ENCODE data around the gene CIP2A. TPM values are rescaled to one million over a fixed set of nuclear protein-coding genes. Genes with fewer than 3 reads are reported as not detected.

Gene CIP2A
- total RNA-seq, 4 donors from 2014 or later = 2.9 to 8.8 (median 8.1) TPM

DNA sequence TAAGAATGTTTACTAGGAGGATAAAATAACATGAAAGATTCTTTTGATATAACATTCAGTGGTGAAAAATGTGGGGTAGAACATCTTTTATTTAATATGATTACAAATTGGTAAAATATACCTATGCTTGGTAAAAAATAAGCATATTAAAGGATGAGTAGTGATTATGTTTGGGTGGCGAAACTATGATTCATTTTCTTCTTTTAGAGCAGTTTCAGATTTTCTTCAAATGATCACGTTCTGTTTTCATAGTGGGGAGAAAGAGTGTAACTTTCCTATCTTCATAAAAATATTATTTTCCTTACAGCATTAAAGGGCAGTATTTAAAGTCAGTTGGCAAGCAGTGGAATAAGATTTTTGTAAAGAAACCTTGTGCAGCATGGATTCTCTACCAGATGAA lies 15.8 kb upstream of the CIP2A start:
- TF ChIP-seq, protein P1, sequence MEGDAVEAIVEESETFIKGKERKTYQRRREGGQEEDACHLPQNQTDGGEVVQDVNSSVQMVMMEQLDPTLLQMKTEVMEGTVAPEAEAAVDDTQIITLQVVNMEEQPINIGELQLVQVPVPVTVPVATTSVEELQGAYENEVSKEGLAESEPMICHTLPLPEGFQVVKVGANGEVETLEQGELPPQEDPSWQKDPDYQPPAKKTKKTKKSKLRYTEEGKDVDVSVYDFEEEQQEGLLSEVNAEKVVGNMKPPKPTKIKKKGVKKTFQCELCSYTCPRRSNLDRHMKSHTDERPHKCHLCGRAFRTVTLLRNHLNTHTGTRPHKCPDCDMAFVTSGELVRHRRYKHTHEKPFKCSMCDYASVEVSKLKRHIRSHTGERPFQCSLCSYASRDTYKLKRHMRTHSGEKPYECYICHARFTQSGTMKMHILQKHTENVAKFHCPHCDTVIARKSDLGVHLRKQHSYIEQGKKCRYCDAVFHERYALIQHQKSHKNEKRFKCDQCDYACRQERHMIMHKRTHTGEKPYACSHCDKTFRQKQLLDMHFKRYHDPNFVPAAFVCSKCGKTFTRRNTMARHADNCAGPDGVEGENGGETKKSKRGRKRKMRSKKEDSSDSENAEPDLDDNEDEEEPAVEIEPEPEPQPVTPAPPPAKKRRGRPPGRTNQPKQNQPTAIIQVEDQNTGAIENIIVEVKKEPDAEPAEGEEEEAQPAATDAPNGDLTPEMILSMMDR (IDR thresholded peaks at IDR 0.05; ENCODE audit: low read depth) = no peak

DNA sequence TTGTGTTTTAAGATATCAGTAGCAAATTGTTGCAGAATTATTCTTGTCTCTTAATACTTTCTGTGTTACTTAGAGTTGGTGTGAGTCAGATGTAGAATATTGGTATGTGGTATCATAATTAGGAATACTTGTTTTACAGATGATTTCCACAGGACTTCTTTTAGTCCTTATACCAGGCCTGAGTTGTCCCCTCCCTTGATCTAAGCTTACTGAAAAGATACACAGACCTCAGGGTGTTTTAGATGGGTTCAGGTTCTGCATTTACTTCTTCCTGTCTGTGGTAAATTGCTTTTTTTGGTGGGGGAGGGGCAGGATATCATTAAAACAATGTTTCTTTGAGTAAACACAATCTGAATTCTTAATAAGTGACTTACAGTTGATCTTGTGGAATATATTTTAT lies 14.5 kb upstream of the CIP2A start:
- TF ChIP-seq, protein P1 (IDR thresholded peaks at IDR 0.05; ENCODE audit: low read depth) = no peak

- TF ChIP-seq, protein P1 (IDR thresholded peaks at IDR 0.05; ENCODE audit: low read depth) = no peak
Observed at GRCh38 chr3:108602935-108603294, 13.7 kb upstream of the CIP2A start.

DNA sequence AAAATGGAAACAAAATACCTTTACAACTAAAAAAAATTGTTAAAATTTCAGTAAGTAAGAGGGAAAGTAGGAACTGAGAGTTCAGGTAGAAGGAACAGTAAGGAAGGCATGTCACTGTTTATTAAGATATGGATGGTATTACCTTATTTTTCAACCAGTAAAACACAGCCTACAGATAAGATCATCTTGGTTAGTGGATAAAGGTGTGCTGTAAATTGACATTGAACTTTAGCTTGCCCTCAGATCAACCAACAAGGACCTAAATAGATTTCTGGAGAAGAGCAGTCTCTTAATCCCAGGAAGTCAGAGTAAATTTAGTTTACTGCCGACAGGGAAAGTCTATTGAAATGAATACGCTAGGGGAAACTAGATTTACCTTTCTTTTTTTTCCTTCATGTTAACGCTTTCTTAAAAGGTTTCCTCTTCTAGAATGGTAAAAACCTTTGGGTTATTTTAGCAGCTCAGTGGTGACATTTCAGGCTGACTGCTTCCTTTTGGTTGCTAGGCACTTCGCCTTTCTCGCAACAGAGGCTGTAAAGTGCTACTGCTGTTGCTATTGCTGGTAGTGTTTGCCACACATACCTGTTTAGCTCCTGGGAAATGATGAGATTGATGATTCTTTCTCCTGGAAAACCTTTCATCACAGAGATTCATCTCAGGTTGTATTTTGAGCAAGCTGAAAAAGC lies 13.2 kb upstream of the CIP2A start:
- TF ChIP-seq, protein P1 (IDR thresholded peaks at IDR 0.05; ENCODE audit: low read depth) = no peak

GRCh38 chr3:108599677-108600409 lies 10.6 kb upstream of the CIP2A start:
- TF ChIP-seq, protein P1 (IDR thresholded peaks at IDR 0.05; ENCODE audit: low read depth) = no peak

DNA sequence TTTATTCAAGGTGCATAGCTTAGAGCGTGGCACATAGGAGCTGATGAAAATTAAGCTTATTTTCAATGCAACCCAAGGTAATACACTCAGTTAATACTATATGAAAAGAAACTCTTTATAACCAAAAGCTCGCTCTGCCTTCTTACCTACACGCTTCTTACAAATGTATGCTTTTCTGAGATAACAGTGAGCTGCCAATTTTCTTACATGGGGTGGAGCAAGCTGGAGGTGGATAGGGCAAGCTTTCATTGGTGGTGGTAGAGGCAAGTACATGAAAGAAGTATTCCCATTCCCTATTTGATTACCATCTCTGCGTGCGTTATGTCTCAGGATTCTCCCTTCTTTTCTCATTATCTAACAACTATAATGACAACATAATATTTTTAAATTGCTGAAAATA lies 9.1 kb upstream of the CIP2A start:
- TF ChIP-seq, protein P1 (IDR thresholded peaks at IDR 0.05; ENCODE audit: low read depth) = no peak

DNA sequence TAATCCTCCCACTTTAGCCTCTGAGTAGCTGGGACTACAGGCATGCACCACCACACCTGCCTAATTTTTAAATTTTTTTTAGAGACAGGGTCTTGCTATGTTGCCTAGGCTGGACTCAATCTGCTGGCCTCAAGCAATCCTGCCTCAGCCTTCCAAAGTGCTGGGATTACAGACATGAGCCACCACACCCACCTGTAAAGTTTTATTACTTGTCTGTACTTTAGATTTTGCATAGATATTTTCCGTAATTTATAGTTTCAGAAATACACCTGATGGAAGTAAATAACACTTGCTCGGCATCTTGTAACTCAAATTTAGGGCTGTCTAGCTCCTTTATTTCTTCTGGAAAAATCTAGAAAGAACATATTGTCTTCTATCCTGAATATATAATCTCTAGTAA lies 6.1 kb upstream of the CIP2A start:
- TF ChIP-seq, protein P1 (IDR thresholded peaks at IDR 0.05; ENCODE audit: low read depth) = no peak

All from subcutaneous adipose tissue (tissue), 4 donors.